ENCODE results near the gene PLCH1.

GRCh38 chr3:155492841-155493240 lies 252.0 kb downstream of the PLCH1 start:
- TF ChIP-seq CTCF (IDR thresholded peaks at IDR 0.05), result no peak
- no peak for TF ChIP-seq POLR2A (IDR thresholded peaks at IDR 0.05)
